NCI-H1417 treated with DMSO at 0.1 percent for 48 hours (cell line): ENCODE measurements around the gene ANGPT4.
"Not testable (repeated sequence)": the region's sequence is repeated elsewhere in the genome, so short reads cannot be mapped to it uniquely, and the experiment has no call there.

Source experiments
- DNase-seq: peaks from one replicate; lab custom pipeline; 2025; lab: John Stamatoyannopoulos, UW

ANGPT4 gene

GRCh38 chr20:844473-845225 is 71.5 kb downstream of the ANGPT4 start:
- DNase-seq: peak; percentile 89

GRCh38 chr20:843912-844311 is 72.2 kb downstream of the ANGPT4 start:
- no peak for DNase-seq

- no peak for DNase-seq
These were observed 73.6 kb downstream of the ANGPT4 start for GRCh38 chr20:842547-842940.

- no peak for DNase-seq
These were observed 74.3 kb downstream of the ANGPT4 start for GRCh38 chr20:841568-842546.

GRCh38 chr20:840858-841567 is 75.1 kb downstream of the ANGPT4 start:
- no peak for DNase-seq

- DNase-seq: no peak
These were observed 75.7 kb downstream of the ANGPT4 start for GRCh38 chr20:840503-840857.

- DNase-seq: no peak
These were observed 76.5 kb downstream of the ANGPT4 start for GRCh38 chr20:839626-840025.

GRCh38 chr20:839015-839414 is 77.1 kb downstream of the ANGPT4 start:
- no peak for DNase-seq

GRCh38 chr20:836190-836589 is 79.9 kb downstream of the ANGPT4 start:
- DNase-seq: no peak

GRCh38 chr20:835608-836045 is 80.5 kb downstream of the ANGPT4 start:
- DNase-seq: no peak

GRCh38 chr20:834151-834746 is 81.9 kb downstream of the ANGPT4 start:
- DNase-seq: no peak

- DNase-seq: peak; percentile 88
These were observed 82.5 kb downstream of the ANGPT4 start, which contains the start of gene FAM110A for GRCh38 chr20:833450-834150. Gene FAM110A (plus strand): TSS chr20:833715. CDS start chr20:844805, 11,090 bp downstream.

- DNase-seq: no peak
These were observed 83.0 kb downstream of the ANGPT4 start for GRCh38 chr20:833121-833449.

GRCh38 chr20:831956-832355 is 84.2 kb downstream of the ANGPT4 start:
- no peak for DNase-seq

- DNase-seq: no peak
These were observed 84.9 kb downstream of the ANGPT4 start for GRCh38 chr20:831251-831650.

GRCh38 chr20:830011-830521 is 86.1 kb downstream of the ANGPT4 start:
- DNase-seq: no peak

- no peak for DNase-seq
These were observed 86.6 kb downstream of the ANGPT4 start for GRCh38 chr20:829551-829950.

GRCh38 chr20:828987-829386 is 87.1 kb downstream of the ANGPT4 start:
- DNase-seq: no peak

- DNase-seq: not testable (repeated sequence)
These were observed 88.2 kb downstream of the ANGPT4 start for GRCh38 chr20:827981-828380.

- no peak for DNase-seq
These were observed 89.3 kb downstream of the ANGPT4 start for GRCh38 chr20:826695-827323.
